GM12865 (cell line): Measurements from ENCODE around the gene TSPAN4.

Experiments
- DNase-seq: peaks from one replicate; pipeline ENCODE4 v3.0.0; 2010; ENCODE audit warnings: low read depth
- H3K4me3 ChIP-seq: 2 replicates; pipeline ENCODE4 v1.5.1; 2011; ENCODE audit warnings: mild to moderate bottlenecking, low read depth, low read length, control low read depth
- TF ChIP-seq, protein P1 (sequence below): IDR thresholded peaks from 2 replicates; pipeline ENCODE4 v1.5.1; 2011; ENCODE audit warnings: low read length, control low read depth, low read depth, inconsistent platforms; ENCODE audit not compliant: insufficient read depth; ENCODE audit errors: missing control alignments

Gene TSPAN4

DNA sequence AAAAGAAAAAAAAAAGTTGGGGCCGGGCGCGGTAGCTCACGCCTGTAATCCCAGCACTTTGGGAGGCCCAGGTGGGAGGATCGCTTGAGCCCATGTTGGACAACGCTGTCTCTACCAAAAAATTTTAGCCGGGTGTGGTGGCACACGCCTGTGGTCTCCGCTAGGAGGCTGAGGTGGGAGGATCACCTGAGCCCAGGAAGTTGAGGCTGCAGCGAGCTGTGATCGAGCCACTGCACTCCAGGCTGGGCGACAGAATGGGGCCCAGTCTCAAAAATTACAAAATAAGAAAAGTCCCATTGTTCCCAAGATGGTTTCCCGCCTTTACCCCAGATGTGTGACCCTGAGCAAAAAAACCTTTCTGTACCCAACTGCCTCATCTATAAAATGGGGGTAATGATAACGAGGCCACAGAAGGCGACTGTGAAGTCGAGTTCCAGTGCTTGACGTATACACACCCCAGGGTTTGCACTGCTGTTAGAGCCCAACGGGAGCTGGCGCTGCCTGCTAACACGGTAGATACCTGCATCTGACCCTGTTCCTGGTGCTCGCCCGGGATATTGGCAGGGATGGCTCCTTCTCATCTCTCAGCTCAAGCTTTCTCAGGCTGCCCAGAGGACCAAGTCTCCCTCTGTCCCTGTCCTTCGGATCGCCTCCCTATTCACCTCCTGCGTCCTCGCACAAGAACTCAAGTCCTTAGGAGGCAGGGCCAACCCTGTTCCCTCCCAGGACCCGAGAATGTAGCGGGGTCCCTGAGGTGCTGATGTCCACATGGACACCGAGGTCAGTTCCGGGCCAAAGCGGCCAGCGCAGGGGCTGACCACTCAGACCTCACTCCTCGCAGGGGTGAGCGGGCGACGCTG, 34.0 kb upstream of the TSPAN4 start:
- peak; percentile 70 for DNase-seq

DNA sequence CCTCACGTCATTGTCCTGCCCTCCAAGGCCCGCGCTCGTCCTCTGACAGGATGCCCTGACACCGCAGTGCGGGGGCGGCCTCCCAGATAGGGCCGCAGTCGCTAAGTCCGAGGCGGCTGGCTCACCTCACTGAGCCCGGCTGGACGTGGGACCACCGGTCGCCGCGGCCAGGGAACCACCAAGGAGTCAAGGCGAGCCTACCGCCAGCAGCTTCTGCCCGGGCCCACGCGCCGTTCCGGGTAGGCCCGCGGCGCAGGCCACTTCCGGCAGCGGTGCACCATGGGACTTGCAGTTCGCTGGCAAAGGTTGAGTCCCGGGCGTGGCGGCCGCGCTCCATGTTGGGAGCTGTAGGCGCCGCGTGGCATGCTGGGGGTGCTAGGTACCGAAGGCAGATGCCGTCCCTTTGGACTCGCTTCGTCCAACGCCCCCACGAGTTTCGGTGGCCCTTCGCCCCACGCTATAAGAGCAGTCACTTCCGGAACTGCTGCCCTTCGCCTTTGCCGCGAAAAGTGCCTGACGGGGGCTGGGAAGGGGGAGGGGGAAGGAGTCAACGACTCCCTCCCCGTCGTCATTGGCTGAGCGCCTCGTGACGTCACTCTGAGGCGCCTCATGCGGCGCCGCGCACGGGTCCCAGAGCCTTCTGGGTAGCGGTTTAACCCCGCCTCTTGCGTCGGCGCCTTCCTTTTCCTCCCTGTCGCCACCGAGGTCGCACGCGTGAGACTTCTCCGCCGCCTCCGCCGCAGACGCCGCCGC, 33.2 kb upstream of the TSPAN4 start, which contains the start of gene RPLP2:
RPLP2 (plus strand) TSS at position 681 of the 753 bp plus-strand sequence. CDS start 268 bp downstream, outside the sequence.
- DNase-seq, result peak; percentile 98
- peak within 1 kb of the TSS; percentile 72 for H3K4me3 ChIP-seq
- TF ChIP-seq, protein P1, sequence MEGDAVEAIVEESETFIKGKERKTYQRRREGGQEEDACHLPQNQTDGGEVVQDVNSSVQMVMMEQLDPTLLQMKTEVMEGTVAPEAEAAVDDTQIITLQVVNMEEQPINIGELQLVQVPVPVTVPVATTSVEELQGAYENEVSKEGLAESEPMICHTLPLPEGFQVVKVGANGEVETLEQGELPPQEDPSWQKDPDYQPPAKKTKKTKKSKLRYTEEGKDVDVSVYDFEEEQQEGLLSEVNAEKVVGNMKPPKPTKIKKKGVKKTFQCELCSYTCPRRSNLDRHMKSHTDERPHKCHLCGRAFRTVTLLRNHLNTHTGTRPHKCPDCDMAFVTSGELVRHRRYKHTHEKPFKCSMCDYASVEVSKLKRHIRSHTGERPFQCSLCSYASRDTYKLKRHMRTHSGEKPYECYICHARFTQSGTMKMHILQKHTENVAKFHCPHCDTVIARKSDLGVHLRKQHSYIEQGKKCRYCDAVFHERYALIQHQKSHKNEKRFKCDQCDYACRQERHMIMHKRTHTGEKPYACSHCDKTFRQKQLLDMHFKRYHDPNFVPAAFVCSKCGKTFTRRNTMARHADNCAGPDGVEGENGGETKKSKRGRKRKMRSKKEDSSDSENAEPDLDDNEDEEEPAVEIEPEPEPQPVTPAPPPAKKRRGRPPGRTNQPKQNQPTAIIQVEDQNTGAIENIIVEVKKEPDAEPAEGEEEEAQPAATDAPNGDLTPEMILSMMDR, result no peak

More for the DNA sequence above, 34.0 kb upstream of the TSPAN4 start:
- TF ChIP-seq, protein P1, result peak; percentile 33
- H3K4me3 ChIP-seq, result peak overlapping the region; percentile 72

DNA sequence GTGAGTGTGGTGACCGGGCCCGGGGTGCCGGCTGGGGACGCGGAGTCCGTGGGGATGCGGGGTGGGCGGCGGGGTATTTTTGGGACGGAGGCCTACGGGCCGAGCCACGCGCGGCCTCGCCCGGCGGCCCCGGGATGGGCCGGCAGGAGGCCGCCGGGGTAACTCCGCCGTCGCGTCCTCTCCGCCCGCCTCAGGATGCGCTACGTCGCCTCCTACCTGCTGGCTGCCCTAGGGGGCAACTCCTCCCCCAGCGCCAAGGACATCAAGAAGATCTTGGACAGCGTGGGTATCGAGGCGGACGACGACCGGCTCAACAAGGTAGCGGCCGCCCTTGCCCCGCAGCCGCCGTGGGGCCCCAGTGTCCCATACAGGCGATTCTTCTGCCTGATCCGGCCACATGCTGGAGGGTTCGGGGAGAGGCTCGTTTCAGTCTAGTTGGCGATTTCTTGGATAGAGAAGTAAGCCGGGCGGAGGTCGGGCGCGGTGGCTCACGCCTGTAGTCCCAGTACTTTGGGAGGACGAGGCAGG, 32.5 kb upstream of the TSPAN4 start:
- TF ChIP-seq, protein P1, result no peak
- peak overlapping the region; percentile 72 for H3K4me3 ChIP-seq
- peak; percentile 46 for DNase-seq

DNA sequence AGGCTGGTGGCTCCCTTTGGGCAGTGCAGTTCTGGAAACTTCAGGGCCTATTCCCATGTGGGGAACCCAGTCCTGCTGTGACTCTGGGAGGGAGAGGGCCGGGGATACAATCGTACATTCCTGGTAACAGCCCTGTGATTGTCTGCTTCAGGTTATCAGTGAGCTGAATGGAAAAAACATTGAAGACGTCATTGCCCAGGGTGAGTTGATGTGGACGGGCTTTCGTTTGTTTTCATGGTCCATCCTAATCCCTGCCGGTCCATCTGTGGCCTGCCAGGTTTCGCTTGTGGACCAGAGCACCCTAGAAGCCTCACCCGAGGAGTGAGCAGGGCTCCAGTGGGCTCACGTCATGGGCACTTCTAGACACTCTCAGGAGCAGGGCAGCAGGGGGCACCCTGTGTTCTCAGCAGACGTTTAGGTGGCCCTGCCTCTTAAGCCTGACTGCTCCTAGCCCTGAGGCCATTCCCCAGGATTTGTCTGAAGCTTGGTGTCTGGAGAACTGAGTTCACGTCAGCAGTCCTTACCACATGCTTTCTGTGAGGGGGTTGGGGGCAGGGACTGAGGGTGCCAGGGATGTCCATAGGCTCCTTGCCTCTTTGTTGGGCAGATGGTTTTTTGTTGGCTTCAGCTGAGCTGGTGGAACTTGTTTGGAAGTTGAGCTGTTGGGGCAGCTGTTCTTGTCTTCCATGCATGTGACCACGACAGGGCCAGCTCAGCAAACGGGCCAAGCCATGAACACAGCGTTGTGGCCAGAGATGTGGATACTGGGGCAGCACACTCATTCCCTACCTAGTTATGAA, 31.0 kb upstream of the TSPAN4 start:
- no peak for DNase-seq
- peak overlapping the region; percentile 72 for H3K4me3 ChIP-seq
- TF ChIP-seq, protein P1, result no peak

DNA sequence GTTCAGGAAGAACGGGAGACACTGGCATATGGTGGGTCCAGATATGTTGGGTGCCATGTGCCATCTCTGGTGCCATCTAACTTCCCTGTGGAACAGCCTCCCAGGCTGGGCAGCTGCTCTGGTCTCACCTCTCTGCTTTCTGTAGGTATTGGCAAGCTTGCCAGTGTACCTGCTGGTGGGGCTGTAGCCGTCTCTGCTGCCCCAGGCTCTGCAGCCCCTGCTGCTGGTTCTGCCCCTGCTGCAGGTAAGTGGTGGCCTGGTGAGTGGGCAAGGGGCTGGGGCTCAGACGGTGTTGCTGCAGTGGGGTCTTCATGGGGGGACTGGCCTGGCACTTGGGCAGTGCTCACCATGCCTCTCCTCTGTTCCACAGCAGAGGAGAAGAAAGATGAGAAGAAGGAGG, 30.3 kb upstream of the TSPAN4 start:
- no peak for DNase-seq
- TF ChIP-seq, protein P1, result no peak
- H3K4me3 ChIP-seq, result no peak overlapping the region

DNA sequence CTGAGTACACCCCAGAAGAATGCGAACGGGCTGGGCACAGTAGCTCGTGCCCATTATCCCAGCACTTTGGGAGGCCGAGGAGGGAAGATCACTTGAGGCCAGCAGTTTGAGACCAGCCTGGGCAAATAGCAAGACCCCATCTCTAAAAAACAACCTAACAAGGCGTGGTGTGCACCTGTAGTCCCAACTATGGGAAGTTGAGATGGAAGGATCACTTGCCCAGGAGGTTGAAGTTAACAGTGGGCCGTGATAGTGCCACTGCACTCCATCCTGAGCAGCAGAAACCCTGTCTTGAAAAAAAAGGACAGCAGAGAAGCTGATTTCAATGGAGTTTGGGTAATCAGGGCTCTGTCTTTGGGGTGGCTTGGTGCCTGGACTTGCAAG, 29.6 kb upstream of the TSPAN4 start:
- no peak overlapping the region for H3K4me3 ChIP-seq
- TF ChIP-seq, protein P1, result no peak
- no peak for DNase-seq
